ENCODE measurements around the gene CDK19. TPM values are rescaled to one million over a fixed set of nuclear protein-coding genes. Genes with fewer than 3 reads are reported as not detected.

The CDK19 gene
- total RNA-seq, 1 experiment from 2014 or later: 11.7 TPM

DNA sequence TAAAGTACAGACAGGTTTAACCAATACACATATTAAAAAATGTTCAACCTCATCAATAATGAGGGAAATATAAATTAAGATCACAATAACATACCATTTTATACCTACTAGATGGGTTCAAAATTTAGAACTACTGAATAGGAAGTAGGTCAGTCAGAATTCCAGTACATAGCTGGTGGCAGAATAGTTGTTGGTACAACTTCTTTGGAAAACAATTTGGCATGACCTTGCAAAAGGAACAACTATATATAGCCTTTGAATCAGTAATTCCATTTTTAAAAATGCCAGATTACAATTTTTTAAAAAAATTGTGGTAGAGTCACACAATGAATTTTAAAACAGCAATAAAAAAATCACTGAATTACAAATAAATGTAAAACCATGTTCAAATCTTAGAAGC lies 165.6 kb downstream of the CDK19 start:
- no peaks in the 10 kb centered on the region for H3K27me3 Mint-ChIP-seq (ENCODE audit: low read depth)
- CTCF ChIA-PET: no interaction called here
- peaks cover 12% of the 10 kb centered on the region for H3K4me1 Mint-ChIP-seq
- H3K36me3 Mint-ChIP-seq: no peaks in the 10 kb centered on the region
- no peak overlapping the region for H3K27ac Mint-ChIP-seq
- TF ChIP-seq NR3C1 (CRISPR knock-in tag; conservative IDR thresholded peaks at IDR 0.05; ENCODE audit: low read depth): no peak
- no peak for TF ChIP-seq ESRRA (CRISPR knock-in tag; IDR thresholded peaks at IDR 0.05; ENCODE audit: borderline replicate concordance)
- no peak for TF ChIP-seq SMAD4 (CRISPR knock-in tag; IDR thresholded peaks at IDR 0.05)
- DNase-seq (ENCODE audit: low spot score) (no peak), ATAC-seq (no peak)
- POLR2A ChIA-PET: no interaction called here
- H3K4me3 Mint-ChIP-seq: no peak overlapping the region
- H3K9me3 Mint-ChIP-seq: no peaks in the 10 kb centered on the region

DNA sequence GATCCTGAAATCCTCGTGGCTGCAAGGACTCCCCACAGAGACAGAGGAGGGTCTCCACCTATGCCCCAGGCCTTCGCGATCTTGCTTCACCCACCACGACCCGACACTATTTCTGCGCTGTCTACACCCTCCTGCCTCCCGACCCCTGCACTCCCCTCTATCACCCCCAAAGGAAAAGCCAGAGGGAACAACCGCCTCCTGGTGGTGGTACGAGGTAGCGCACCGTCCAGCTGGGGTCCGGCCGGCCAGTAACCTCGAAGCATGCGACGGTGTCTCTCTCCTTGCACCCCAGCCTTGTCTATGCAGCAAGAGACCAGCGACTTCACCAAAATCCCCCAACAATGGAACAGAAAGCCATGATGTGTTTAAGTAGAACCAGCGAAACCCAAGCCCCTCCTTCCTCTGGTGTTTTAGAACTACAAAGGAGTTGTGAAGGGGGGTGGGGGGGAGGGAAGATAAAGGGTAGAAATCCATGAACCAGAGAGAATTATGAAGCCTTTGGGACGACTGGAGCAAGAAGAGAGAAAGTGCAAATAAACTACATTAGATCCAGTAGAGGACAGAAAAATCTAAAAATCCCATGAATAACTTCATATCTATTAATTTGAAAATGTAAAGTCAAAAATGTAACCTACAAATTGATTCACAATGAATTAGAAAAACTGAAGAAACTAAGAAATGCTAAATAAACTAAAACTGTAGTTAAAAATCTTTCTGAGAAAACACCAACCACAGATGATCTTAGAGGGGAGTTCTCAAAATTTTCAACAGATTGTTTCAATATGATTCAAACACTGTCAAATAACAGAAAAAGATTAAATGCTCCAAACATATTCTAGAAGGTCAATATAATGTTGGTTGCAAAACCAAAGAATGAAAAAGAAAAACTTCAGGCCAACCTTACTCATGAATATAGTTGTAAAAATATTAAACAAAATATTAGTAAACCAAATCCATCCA lies 168.0 kb downstream of the CDK19 start:
- H3K36me3 Mint-ChIP-seq: no peaks in the 10 kb centered on the region
- H3K9me3 Mint-ChIP-seq: no peaks in the 10 kb centered on the region
- H3K4me1 Mint-ChIP-seq: peaks cover 12% of the 10 kb centered on the region
- H3K27me3 Mint-ChIP-seq (ENCODE audit: low read depth): no peaks in the 10 kb centered on the region
- DNase-seq (ENCODE audit: low spot score) (peak; percentile 73), ATAC-seq (peak; percentile 86)
- CTCF ChIA-PET: interaction anchor here (0.8 to 1.6 kb wide), 4 partner anchors 10 to 31 kb away, joined by 3 to 5 read pairs (median 4); no protein-coding TSS in a partner anchor
- TF ChIP-seq, protein P1, sequence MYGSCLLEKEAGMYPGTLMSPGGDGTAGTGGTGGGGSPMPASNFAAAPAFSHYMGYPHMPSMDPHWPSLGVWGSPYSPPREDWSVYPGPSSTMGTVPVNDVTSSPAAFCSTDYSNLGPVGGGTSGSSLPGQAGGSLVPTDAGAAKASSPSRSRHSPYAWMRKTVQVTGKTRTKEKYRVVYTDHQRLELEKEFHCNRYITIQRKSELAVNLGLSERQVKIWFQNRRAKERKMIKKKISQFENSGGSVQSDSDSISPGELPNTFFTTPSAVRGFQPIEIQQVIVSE (CRISPR knock-in tag; IDR thresholded peaks at IDR 0.05; ENCODE audit: borderline replicate concordance): no peak
- TF ChIP-seq, protein P2, sequence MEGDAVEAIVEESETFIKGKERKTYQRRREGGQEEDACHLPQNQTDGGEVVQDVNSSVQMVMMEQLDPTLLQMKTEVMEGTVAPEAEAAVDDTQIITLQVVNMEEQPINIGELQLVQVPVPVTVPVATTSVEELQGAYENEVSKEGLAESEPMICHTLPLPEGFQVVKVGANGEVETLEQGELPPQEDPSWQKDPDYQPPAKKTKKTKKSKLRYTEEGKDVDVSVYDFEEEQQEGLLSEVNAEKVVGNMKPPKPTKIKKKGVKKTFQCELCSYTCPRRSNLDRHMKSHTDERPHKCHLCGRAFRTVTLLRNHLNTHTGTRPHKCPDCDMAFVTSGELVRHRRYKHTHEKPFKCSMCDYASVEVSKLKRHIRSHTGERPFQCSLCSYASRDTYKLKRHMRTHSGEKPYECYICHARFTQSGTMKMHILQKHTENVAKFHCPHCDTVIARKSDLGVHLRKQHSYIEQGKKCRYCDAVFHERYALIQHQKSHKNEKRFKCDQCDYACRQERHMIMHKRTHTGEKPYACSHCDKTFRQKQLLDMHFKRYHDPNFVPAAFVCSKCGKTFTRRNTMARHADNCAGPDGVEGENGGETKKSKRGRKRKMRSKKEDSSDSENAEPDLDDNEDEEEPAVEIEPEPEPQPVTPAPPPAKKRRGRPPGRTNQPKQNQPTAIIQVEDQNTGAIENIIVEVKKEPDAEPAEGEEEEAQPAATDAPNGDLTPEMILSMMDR (IDR thresholded peaks at IDR 0.05): peak; percentile 83
- TF ChIP-seq TEAD4 (CRISPR knock-in tag; IDR thresholded peaks at IDR 0.05) (no peak), ZBTB21 (CRISPR knock-in tag; IDR thresholded peaks at IDR 0.05; ENCODE audit: borderline replicate concordance) (0 out of 2 replicates have a peak, but pooled peaks have one; percentile 34), ZNF138 (CRISPR knock-in tag; conservative IDR thresholded peaks at IDR 0.05) (0 out of 2 replicates have a peak, but pooled peaks have one; percentile 49), SP1 (CRISPR knock-in tag; conservative IDR thresholded peaks at IDR 0.05) (no peak)
- TF ChIP-seq, protein P3, sequence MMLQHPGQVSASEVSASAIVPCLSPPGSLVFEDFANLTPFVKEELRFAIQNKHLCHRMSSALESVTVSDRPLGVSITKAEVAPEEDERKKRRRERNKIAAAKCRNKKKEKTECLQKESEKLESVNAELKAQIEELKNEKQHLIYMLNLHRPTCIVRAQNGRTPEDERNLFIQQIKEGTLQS (CRISPR knock-in tag; conservative IDR thresholded peaks at IDR 0.05): no peak
- TF ChIP-seq, protein P4, sequence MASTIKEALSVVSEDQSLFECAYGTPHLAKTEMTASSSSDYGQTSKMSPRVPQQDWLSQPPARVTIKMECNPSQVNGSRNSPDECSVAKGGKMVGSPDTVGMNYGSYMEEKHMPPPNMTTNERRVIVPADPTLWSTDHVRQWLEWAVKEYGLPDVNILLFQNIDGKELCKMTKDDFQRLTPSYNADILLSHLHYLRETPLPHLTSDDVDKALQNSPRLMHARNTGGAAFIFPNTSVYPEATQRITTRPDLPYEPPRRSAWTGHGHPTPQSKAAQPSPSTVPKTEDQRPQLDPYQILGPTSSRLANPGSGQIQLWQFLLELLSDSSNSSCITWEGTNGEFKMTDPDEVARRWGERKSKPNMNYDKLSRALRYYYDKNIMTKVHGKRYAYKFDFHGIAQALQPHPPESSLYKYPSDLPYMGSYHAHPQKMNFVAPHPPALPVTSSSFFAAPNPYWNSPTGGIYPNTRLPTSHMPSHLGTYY (CRISPR knock-in tag; IDR thresholded peaks at IDR 0.05): no peak
- no peak overlapping the region for H3K27ac Mint-ChIP-seq
- POLR2A ChIA-PET: no interaction called here
- H3K4me3 Mint-ChIP-seq: peak overlapping the region; percentile 24

DNA sequence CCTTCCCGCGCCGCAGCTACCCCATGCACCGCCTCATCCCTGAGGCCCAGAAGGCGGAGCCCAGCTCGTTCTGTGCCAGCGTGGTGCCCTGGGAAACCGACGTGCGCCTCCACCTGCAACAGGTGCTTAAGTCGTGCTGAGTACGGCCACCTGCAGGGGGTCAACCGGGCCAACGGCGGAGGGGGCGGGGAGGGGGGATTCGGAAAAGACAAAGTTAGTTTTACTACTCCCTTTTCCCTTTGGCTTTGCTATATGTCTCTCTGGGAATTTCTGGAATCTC lies 168.9 kb downstream of the CDK19 start:
- Mint-ChIP-seq H3K27ac (no peak overlapping the region; the same call in 1 of the 2 replicates), H3K27me3 (ENCODE audit: low read depth) (no peaks in the 10 kb centered on the region), H3K9me3 (no peaks in the 10 kb centered on the region), H3K4me1 (peaks cover 12% of the 10 kb centered on the region), H3K36me3 (no peaks in the 10 kb centered on the region), H3K4me3 (no peak overlapping the region)
- ATAC-seq (peak; percentile 51), DNase-seq (ENCODE audit: low spot score) (peak; percentile 45)
- POLR2A ChIA-PET: no interaction called here
- no peak for TF ChIP-seq ZNF121 (CRISPR knock-in tag; IDR thresholded peaks at IDR 0.05)
- no peak for TF ChIP-seq MYBL2 (CRISPR knock-in tag; IDR thresholded peaks at IDR 0.05)
- TF ChIP-seq ESRRA (CRISPR knock-in tag; IDR thresholded peaks at IDR 0.05; ENCODE audit: borderline replicate concordance): no peak
- TF ChIP-seq, protein P5, sequence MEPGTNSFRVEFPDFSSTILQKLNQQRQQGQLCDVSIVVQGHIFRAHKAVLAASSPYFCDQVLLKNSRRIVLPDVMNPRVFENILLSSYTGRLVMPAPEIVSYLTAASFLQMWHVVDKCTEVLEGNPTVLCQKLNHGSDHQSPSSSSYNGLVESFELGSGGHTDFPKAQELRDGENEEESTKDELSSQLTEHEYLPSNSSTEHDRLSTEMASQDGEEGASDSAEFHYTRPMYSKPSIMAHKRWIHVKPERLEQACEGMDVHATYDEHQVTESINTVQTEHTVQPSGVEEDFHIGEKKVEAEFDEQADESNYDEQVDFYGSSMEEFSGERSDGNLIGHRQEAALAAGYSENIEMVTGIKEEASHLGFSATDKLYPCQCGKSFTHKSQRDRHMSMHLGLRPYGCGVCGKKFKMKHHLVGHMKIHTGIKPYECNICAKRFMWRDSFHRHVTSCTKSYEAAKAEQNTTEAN (CRISPR knock-in tag; IDR thresholded peaks at IDR 0.05): no peak
- CTCF ChIA-PET: interaction anchor here (0.7 to 1.6 kb wide), 5 partner anchors 13 to 146 kb away, joined by 3 to 5 read pairs (median 3); no protein-coding TSS in a partner anchor

All from WTC11 (cell line).